MCF 10A (cell line): Measurements from ENCODE around the gene KCNMB2. TPM values are rescaled to one million over a fixed set of nuclear protein-coding genes. Genes with fewer than 3 reads are reported as not detected.

Source experiments
- BruUV-seq: library from RNA; stranded (reverse); fragments of 400-500 nt; replicated peaks from 2 replicates; lab custom pipeline; 2021; lab: Mats Ljungman, UMichigan
- CTCF ChIA-PET: fragments of 300-600 bp; sonication (Branson Sonifier 250); formaldehyde crosslinking; extraction: SDS; loops from one replicate; lab custom pipeline; 2021; ENCODE audit warnings: antibody characterized with exemption, inconsistent platforms; lab: Yijun Ruan, JAX
- POLR2A ChIA-PET: fragments of 300-600, 350-650 bp; sonication (Branson Sonifier 250); formaldehyde crosslinking; extraction: SDS; loops from one replicate; lab custom pipeline; 2020; ENCODE audit warnings: antibody characterized with exemption, inconsistent platforms; lab: Yijun Ruan, JAX
- DNase-seq: peaks from one replicate; pipeline ENCODE4 v3.0.0-alpha.2; 2018; ENCODE audit not compliant: unreplicated experiment
- H3K27ac Mint-ChIP-seq: one replicate; pipeline ENCODE4 v1.8.0; 2022; ENCODE audit warnings: mild to moderate bottlenecking, low read depth, mixed read lengths; ENCODE audit not compliant: unreplicated experiment
- H3K27me3 Mint-ChIP-seq: one replicate; pipeline ENCODE4 v1.8.0; 2022; ENCODE audit warnings: mixed read lengths; ENCODE audit not compliant: insufficient read depth, unreplicated experiment
- H3K36me3 Mint-ChIP-seq: one replicate; pipeline ENCODE4 v1.8.0; 2022; ENCODE audit warnings: mild to moderate bottlenecking, moderate library complexity, mixed read lengths; ENCODE audit not compliant: insufficient read depth, unreplicated experiment
- H3K4me1 Mint-ChIP-seq: one replicate; pipeline ENCODE4 v1.8.0; 2022; ENCODE audit warnings: mixed read lengths; ENCODE audit not compliant: insufficient read depth, unreplicated experiment
- H3K4me3 Mint-ChIP-seq: one replicate; pipeline ENCODE4 v1.8.0; 2022; ENCODE audit warnings: mild to moderate bottlenecking, moderate library complexity, mixed read lengths; ENCODE audit not compliant: unreplicated experiment
- H3K9me3 Mint-ChIP-seq: one replicate; pipeline ENCODE4 v1.8.0; 2022; ENCODE audit warnings: mixed read lengths; ENCODE audit not compliant: unreplicated experiment
- intact Hi-C: fragments of 100-400 bp; cut with micrococcal nuclease; formaldehyde crosslinking; loops from 2 replicates; pipeline ENCODE4 v1.14.1; 2022
- total RNA-seq: library from RNA; stranded (reverse); gene quantifications from 2 replicates; pipeline ENCODE4 v1.2.3, GENCODE V29; 2022
- TF ChIP-seq, protein P1 (sequence below): fragments of 200-600 bp; IDR thresholded peaks from one replicate; pipeline ENCODE4 v1.8.0; 2022; ENCODE audit warnings: antibody characterized with exemption, mild to moderate bottlenecking; ENCODE audit not compliant: unreplicated experiment

KCNMB2 gene
- total RNA-seq, 1 experiment from 2014 or later = not detected

DNA sequence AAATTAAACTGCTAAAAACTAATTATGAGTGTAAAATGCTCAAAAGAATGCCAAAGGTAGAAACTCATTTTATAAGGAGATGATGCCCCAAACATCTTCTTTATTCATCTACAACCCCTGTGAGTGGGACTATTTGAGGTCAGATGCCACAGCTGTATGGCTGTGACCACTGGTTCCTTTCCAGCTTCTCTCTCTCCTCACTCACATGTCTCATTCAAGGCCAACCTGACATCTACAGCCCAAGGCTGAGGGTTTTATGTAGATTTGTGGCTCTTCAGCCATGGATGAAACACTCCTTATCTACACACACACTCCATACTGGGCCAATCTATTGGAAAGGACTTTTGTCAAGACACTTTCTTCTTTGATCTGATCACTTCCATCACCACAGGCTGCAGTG, 231.3 kb downstream of the KCNMB2 start:
- H3K9me3 Mint-ChIP-seq = no peaks in the 10 kb centered on the region
- no peaks in the 10 kb centered on the region for H3K36me3 Mint-ChIP-seq
- H3K4me3 Mint-ChIP-seq = no peak overlapping the region
- intact Hi-C loops = no loop called here
- no peaks in the 10 kb centered on the region for H3K4me1 Mint-ChIP-seq
- H3K27ac Mint-ChIP-seq = no peak overlapping the region
- no peak for DNase-seq
- BruUV-seq = no TSS peak
- POLR2A ChIA-PET = no interaction called here
- TF ChIP-seq, protein P1, sequence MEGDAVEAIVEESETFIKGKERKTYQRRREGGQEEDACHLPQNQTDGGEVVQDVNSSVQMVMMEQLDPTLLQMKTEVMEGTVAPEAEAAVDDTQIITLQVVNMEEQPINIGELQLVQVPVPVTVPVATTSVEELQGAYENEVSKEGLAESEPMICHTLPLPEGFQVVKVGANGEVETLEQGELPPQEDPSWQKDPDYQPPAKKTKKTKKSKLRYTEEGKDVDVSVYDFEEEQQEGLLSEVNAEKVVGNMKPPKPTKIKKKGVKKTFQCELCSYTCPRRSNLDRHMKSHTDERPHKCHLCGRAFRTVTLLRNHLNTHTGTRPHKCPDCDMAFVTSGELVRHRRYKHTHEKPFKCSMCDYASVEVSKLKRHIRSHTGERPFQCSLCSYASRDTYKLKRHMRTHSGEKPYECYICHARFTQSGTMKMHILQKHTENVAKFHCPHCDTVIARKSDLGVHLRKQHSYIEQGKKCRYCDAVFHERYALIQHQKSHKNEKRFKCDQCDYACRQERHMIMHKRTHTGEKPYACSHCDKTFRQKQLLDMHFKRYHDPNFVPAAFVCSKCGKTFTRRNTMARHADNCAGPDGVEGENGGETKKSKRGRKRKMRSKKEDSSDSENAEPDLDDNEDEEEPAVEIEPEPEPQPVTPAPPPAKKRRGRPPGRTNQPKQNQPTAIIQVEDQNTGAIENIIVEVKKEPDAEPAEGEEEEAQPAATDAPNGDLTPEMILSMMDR = no peak
- H3K27me3 Mint-ChIP-seq = no peaks in the 10 kb centered on the region
- CTCF ChIA-PET = no interaction called here

DNA sequence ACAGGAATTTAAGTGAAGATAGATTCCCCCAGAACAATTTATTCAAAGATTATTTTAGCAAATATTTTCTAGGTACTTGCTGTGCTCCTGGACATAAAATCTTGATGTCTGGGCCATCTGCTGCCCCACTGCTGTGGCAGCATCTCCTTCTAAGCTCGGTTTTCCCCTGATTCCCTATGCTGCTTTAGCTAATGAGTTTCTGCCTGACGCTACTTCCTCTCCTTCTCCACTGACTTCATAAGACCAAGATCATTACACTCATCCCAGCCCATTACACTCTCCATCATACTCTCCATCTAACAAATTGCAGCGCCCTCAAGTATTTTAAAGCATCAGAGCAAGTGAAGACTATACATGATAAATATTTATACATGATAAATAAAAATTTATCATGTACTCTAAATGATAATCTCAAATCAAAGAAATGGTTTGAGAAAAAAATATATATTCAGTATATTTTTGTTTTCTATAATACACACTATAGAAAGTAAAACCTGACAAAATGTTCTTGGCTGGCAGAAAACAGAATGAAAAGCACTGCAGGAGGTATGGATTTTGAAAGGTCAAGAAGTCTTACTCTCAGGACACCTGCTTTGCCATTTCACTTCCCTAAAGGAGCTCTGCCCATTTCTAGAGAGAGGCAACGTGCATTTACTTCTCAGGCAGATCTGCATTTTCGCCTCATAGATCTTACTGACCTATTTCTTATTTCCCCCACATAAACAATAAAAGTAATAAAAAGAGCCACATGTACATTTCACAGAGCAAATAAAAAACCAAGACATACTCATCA, 232.0 kb downstream of the KCNMB2 start:
- no TSS peak for BruUV-seq

GRCh38 chr3:178771511-178771910, 235.3 kb downstream of the KCNMB2 start:
- no peaks in the 10 kb centered on the region for H3K27me3 Mint-ChIP-seq
- TF ChIP-seq, protein P1 = no peak
- no TSS peak for BruUV-seq
- H3K4me1 Mint-ChIP-seq = no peaks in the 10 kb centered on the region
- no peak overlapping the region for H3K27ac Mint-ChIP-seq
- no peak for DNase-seq
- H3K4me3 Mint-ChIP-seq = no peak overlapping the region
- ChIA-PET POLR2A (no interaction called here), CTCF (no interaction called here)
- no peaks in the 10 kb centered on the region for H3K36me3 Mint-ChIP-seq
- no peaks in the 10 kb centered on the region for H3K9me3 Mint-ChIP-seq
- intact Hi-C loops = loop anchor here (10.0 kb wide), 1 partner anchor 67 kb away; no protein-coding TSS in a partner anchor

More for the DNA sequence above, 232.0 kb downstream of the KCNMB2 start:
- Mint-ChIP-seq H3K36me3 (no peaks in the 10 kb centered on the region), H3K9me3 (no peaks in the 10 kb centered on the region), H3K4me1 (no peaks in the 10 kb centered on the region), H3K27me3 (no peaks in the 10 kb centered on the region), H3K4me3 (no peak overlapping the region), H3K27ac (no peak overlapping the region)
- POLR2A ChIA-PET = no interaction called here
- CTCF ChIA-PET = interaction anchor here (0.7 kb wide), 1 partner anchor 982 kb away, joined by 3 read pairs; no protein-coding TSS in a partner anchor
- no peak for DNase-seq
- intact Hi-C loops = no loop called here
- TF ChIP-seq, protein P1 = no peak

- no TSS peak for BruUV-seq
- ChIA-PET POLR2A (no interaction called here), CTCF (no interaction called here)
- intact Hi-C loops = loop anchor here (10.0 kb wide), 1 partner anchor 68 kb away; no protein-coding TSS in a partner anchor
- H3K27ac Mint-ChIP-seq = no peak overlapping the region
- H3K9me3 Mint-ChIP-seq = no peaks in the 10 kb centered on the region
- TF ChIP-seq, protein P1 = no peak
- no peak overlapping the region for H3K4me3 Mint-ChIP-seq
- no peaks in the 10 kb centered on the region for H3K4me1 Mint-ChIP-seq
- DNase-seq = no peak
- H3K27me3 Mint-ChIP-seq = no peaks in the 10 kb centered on the region
- H3K36me3 Mint-ChIP-seq = no peaks in the 10 kb centered on the region
Measured at GRCh38 chr3:178772746-178773145, 236.5 kb downstream of the KCNMB2 start.
